Endothelial cell of umbilical vein (primary cell): ENCODE measurements around the gene ST6GALNAC6. TPM values are rescaled to one million over a fixed set of nuclear protein-coding genes. Genes with fewer than 3 reads are reported as not detected.

Experiments used
- BruUV-seq: library from RNA; stranded (reverse); fragments of 400-500 nt; replicated peaks from 2 replicates; lab custom pipeline; 2021; lab: Mats Ljungman, UMichigan
- CTCF ChIA-PET: fragments of 300-600, 350-600 bp; sonication (Branson Sonifier 250); formaldehyde crosslinking; loops from one replicate; lab custom pipeline; 2021; ENCODE audit warnings: antibody characterized with exemption, inconsistent platforms; lab: Charles Lee
- POLR2A ChIA-PET: fragments of 300-600, 350-600 bp; sonication (Branson Sonifier 250); formaldehyde crosslinking; loops from one replicate; lab custom pipeline; 2021; ENCODE audit warnings: antibody characterized with exemption, inconsistent platforms; lab: Charles Lee
- DNase-seq: peaks from one replicate; pipeline ENCODE4 v3.0.0-alpha.2; 2011; ENCODE audit warnings: low read depth, low spot score
- FAIRE-seq: peaks from 2 replicates; lab custom pipeline; 2011; peaks lifted over from hg19 to GRCh38; lab: Jason Lieb, UNC
- H2AFZ ChIP-seq: 2 replicates; pipeline ENCODE4 v1.6.0; 2012; ENCODE audit warnings: low read depth, low read length, control low read depth, inconsistent platforms
- H3K27ac ChIP-seq: 2 replicates; pipeline ENCODE4 v1.5.1; 2011; ENCODE audit warnings: low read depth, mild to moderate bottlenecking, control low read depth, low read length, moderate library complexity; ENCODE audit not compliant: insufficient read depth
- H3K27me3 ChIP-seq, 2 experiments: 2 replicates each; pipeline versions ENCODE4 v1.6.0 to v1.6.1; 2011; ENCODE audit warnings: low read length in 2 of 2, mixed read lengths in 1 of 2; ENCODE audit not compliant: control insufficient read depth in 2 of 2, insufficient read depth in 2 of 2
- H3K36me3 ChIP-seq, 2 experiments: 2 replicates in 1 of 2; 3 replicates in 1 of 2; pipeline ENCODE4 v1.5.1; 2011; ENCODE audit warnings: low read length in 2 of 2, mild to moderate bottlenecking in 1 of 2, moderate library complexity in 1 of 2; ENCODE audit not compliant: control insufficient read depth in 2 of 2, insufficient read depth in 2 of 2; ENCODE audit errors: extremely low read depth in 1 of 2
- H3K4me1 ChIP-seq: 3 replicates; pipeline ENCODE4 v1.5.1; 2011; ENCODE audit warnings: mild to moderate bottlenecking, low read length; ENCODE audit not compliant: control insufficient read depth, insufficient read depth; ENCODE audit errors: extremely low read depth
- H3K4me2 ChIP-seq: 2 replicates; pipeline ENCODE4 v1.6.1; 2011; ENCODE audit warnings: low read length, control low read depth, mixed read lengths; ENCODE audit not compliant: insufficient read depth
- H3K4me3 ChIP-seq, 3 experiments: fragments of 200-600 bp in 1 of 3; sonication (generic), shearing (Covaris generic) in 1 of 3; replicated peaks in 1 of 3; 2 replicates each; pipeline ENCODE4 v1.5.1; 2011 to 2016; ENCODE audit warnings: control low read depth in 3 of 3, low read length in 3 of 3, mild to moderate bottlenecking in 2 of 3, inconsistent platforms in 1 of 3, low read depth in 1 of 3, moderate library complexity in 1 of 3; ENCODE audit not compliant: insufficient read depth in 1 of 3
- H3K79me2 ChIP-seq: 2 replicates; pipeline ENCODE4 v1.6.0; 2012; ENCODE audit warnings: low read length, inconsistent platforms; ENCODE audit not compliant: control insufficient read depth, insufficient read depth
- H3K9ac ChIP-seq: replicated peaks from 2 replicates; pipeline ENCODE3; 2011; ENCODE audit warnings: low read length, control low read depth; ENCODE audit not compliant: insufficient read depth; ENCODE audit errors: extremely low read depth
- H3K9me1 ChIP-seq: replicated peaks from 3 replicates; pipeline ENCODE4 v1.6.0; 2011; ENCODE audit warnings: mild to moderate bottlenecking, low read length; ENCODE audit not compliant: control insufficient read depth, insufficient read depth; ENCODE audit errors: extremely low read depth
- H3K9me3 ChIP-seq: replicated peaks from 2 replicates; pipeline ENCODE4 v1.5.1; 2012; ENCODE audit warnings: low read length, inconsistent platforms; ENCODE audit not compliant: control insufficient read depth, insufficient read depth
- H4K20me1 ChIP-seq: replicated peaks from 2 replicates; pipeline ENCODE3; 2011; ENCODE audit warnings: mild to moderate bottlenecking, low read length; ENCODE audit not compliant: control insufficient read depth, insufficient read depth; ENCODE audit errors: extremely low read depth
- EZH2 ChIP-seq: IDR thresholded peaks from 2 replicates; pipeline ENCODE4 v1.6.1; 2012; ENCODE audit warnings: borderline replicate concordance, low read depth, mild to moderate bottlenecking, moderate library complexity, low read length, inconsistent platforms; ENCODE audit not compliant: severe bottlenecking
- FOS ChIP-seq: IDR thresholded peaks from 2 replicates; pipeline ENCODE4 v1.6.1; 2011; ENCODE audit warnings: mild to moderate bottlenecking, low read length, moderate library complexity, borderline replicate concordance; ENCODE audit not compliant: insufficient read depth
- GATA2 ChIP-seq: IDR thresholded peaks from 2 replicates; pipeline ENCODE4 v1.7.0; 2011; ENCODE audit warnings: low read depth, mild to moderate bottlenecking, moderate library complexity, mixed read lengths, low read length; ENCODE audit not compliant: insufficient read length, insufficient read depth
- JUN ChIP-seq: IDR thresholded peaks from 2 replicates; pipeline ENCODE4 v1.6.1; 2011; ENCODE audit warnings: borderline replicate concordance, low read depth; ENCODE audit not compliant: insufficient read length, insufficient read depth
- MAX ChIP-seq: IDR thresholded peaks from 2 replicates; pipeline ENCODE4 v1.6.1; 2011; ENCODE audit not compliant: insufficient read depth, insufficient read length
- MYC ChIP-seq: IDR thresholded peaks from one replicate; pipeline ENCODE4 v1.6.1; 2011; ENCODE audit warnings: mild to moderate bottlenecking, low read depth, low read length
- POLR2A ChIP-seq: IDR thresholded peaks from 2 replicates; pipeline ENCODE4 v1.6.1; 2012; ENCODE audit warnings: low read depth, mild to moderate bottlenecking, control low read depth, low read length
- POLR2AphosphoS5 ChIP-seq: IDR thresholded peaks from 2 replicates; pipeline ENCODE4 v1.6.1; 2012; ENCODE audit warnings: low read depth, mild to moderate bottlenecking, control low read depth, low read length, moderate library complexity; ENCODE audit not compliant: insufficient read depth
- dilution Hi-C: fragments of 300-500 bp; cut with MboI; formaldehyde crosslinking; loops from one replicate; pipeline ENCODE4 v1.15.0; 2019; ENCODE audit warnings: low sequenced_read_pairs; ENCODE audit not compliant: extremely low pct_ligation_motif_present
- intact Hi-C: fragments of 100-400 bp; cut with micrococcal nuclease; formaldehyde crosslinking; loops from one replicate; pipeline ENCODE4 v1.10.0; 2022
- polyA plus RNA-seq, 4 experiments: library from polyadenylated mRNA; depleted of rRNA in 3 of 4; stranded (reverse) in 3 of 4; unstranded in 1 of 4; fragments of >200 nt; gene quantifications; 2 replicates each; pipeline versions ENCODE4 v1.2.1 to v1.2.3, GENCODE V29; 2011 to 2012; ENCODE audit warnings: missing spikeins in 1 of 4
- total RNA-seq: library from RNA; stranded (reverse); gene quantifications from 2 replicates; pipeline ENCODE4 v1.2.3, GENCODE V29; 2021

The ST6GALNAC6 gene
- total and polyA plus RNA-seq, 2 donors (not counting 3 experiments of a cell fraction or from before 2014, with no cell fraction given), result 43.0 to 78.9 TPM

- Histone ChIP-seq H4K20me1 (no peaks in the 10 kb centered on the region), H3K4me2 (no peak overlapping the region), H3K27me3 (no peaks in the 10 kb centered on the region), H3K4me1 (peaks cover 85% of the 10 kb centered on the region), H3K9me1 (no peaks in the 10 kb centered on the region), H3K27ac (peak overlapping the region; percentile 99), H3K9ac (peak overlapping the region; percentile 1), H3K79me2 (peaks cover 82% of the 10 kb centered on the region), H3K9me3 (no peaks in the 10 kb centered on the region), H3K4me3 (no peak overlapping the region), H2AFZ (no peak overlapping the region), H3K36me3 (peaks cover 25 to 27% of the 10 kb centered on the region in 2 experiments)
- no TSS peak for BruUV-seq
- ChIA-PET CTCF (interaction anchor here (1.1 to 6.7 kb wide), 3 partner anchors 13 to 26 kb away, joined by 3 to 42 read pairs (median 4); partner anchors contain the start of gene ENG), POLR2A (no interaction called here)
- TF ChIP-seq MAX (no peak), MYC (no peak), EZH2 (no peak), POLR2AphosphoS5 (no peak), GATA2 (no peak), FOS (no peak), JUN (no peak), POLR2A (peak; percentile 5)
- dilution Hi-C loops, result no loop called here
- FAIRE-seq (peak; percentile 42), DNase-seq (no peak)
- intact Hi-C loops, result no loop called here
Measured at GRCh38 chr9:127841087-127841835, 58.1 kb downstream of the ST6GALNAC6 start.
